SK-N-DZ (cell line): ENCODE data around the gene SMAGP.
"Not testable (repeated sequence)": the region's sequence is repeated elsewhere in the genome, so short reads cannot be mapped to it uniquely, and the experiment has no call there.

ENCODE experiments used
- DNase-seq: peaks from one replicate; pipeline ENCODE4 v3.0.0-alpha.2; 2015; ENCODE audit warnings: low spot score

SMAGP gene

DNA sequence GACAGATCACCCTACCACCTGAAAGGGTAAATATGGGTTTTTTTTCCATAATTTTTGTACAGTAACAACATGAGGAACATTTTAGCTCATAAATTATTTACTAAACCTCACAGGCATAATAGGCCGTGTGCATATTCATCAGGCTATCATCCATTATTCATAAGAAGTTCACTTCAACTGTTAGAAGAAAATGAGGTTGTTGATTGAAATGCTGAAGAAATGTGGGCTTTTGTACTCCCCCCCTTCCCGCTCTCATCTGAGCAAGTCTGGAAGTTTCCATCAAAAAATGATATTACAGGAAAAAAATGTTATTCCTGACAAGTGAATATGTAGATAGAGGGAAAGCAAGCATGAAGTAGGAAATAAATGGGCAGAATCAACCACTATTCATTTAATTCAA, 44.4 kb downstream of the SMAGP start:
- no peak for DNase-seq

DNA sequence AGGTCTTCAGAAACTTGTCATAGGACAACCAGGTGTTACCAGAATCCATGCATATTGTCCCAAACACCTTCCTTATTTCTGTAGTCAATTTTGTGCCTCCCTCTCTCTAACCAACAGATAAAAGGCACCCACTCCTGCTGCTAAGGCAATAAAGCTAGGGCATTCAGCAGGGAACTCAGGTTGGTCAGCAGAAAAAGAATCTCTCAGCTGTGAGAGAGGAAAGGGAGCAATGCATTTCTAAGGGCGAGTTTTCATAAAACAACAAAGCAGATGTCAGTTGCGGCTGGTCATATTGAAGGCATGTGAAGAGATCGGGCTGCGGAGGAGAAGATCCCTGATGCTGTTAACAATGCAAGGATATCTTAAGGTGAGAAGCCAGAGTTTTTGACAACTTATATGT, 45.0 kb downstream of the SMAGP start:
- DNase-seq, result no peak

DNA sequence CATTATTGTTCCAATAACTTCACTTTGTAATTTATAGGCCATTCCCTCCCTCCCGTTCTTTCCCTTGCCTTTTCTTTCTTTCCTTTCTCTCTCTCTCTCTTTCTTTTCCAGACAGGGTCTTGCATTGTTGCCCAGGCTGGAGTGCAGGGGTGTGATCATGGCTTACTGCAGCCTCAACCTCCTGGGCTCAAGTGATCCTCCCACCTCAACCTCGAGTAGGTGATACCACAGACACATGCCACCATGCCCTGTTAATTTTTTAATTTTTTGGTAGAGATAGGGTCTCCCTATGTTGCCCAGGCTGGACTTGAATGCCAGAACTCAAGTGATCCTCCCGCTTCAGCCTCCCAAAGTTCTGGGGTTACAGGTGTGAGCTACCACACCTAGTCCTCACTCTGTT, 45.6 kb downstream of the SMAGP start:
- DNase-seq, result no peak

DNA sequence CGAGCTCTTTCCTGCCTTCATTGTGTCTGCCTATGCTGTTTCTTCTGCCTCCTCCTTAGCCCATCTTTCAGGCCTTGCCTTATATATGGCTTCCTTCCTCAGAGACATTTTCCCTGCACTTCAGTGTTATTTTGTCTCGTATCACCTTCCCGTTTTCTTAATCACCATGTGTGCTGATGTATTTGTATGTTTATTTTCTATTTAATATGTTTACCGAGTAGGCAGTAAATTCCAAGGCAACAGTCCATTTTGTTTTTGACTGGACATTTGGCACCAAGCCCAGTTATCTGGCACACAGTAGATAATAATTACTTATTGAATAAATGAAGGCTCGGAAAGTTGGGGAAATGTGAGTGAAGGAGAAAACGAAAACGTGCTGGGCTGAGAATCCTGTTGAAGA, 47.8 kb downstream of the SMAGP start:
- DNase-seq, result no peak

DNA sequence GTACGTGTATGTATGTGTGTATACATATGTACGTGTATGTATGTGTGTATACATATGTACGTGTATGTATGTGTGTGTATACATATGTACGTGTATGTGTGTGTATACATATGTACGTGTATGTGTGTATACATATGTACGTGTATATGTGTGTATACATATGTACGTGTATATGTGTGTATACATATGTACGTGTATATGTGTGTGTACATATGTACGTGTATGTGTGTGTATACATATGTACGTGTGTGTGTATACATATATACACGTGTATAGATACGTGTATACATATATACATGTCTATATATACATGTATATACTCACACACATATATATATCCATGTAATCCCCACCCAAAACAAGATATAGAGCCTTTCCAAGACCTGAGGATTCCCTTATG, 50.4 kb downstream of the SMAGP start:
- not testable (repeated sequence) for DNase-seq

DNA sequence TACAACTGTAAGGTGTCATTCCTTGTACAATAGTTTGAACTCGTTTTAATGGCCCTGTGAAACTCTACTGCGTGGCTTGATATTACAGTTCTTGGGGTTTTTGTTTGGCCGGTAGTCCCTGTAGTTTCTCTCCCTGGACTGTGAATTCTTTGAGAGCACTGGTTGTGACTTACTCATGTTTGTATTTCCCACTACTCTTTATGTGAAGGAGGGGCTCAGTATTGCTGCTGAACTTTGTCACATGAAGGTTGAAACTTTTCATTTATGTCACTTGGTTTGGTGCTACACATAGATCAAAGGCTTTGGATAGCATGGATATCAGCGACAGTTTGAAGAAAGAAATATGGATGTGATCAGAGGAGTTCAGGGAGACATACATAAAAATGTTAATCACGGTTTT, 50.9 kb downstream of the SMAGP start:
- DNase-seq, result no peak

DNA sequence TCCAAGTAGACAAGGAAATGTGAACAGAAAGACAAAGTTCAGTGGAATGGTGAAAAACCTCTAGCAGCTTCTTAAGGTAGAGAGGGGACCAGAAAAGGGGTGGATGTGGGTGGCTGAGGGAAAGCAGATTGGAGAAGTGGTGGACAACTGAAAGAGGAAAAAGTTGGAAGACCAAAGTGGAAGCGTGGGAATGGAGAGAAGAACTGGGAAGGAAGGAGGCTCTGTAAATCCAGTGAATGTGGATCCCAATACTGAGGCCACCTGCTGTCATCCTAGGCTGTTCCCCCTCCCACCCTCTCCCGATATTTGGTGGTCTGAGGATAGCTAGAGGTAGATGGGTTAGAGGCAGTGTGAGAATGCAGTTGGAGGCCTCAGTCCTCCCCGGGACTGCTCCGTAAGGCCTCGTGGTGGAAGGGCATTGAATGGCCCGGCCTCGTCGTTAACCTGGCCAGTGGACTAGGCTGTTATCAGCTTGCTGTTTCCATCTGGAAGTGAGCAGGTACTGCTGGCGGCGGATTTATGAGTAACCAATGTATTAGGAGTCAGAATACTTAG, 51.5 kb downstream of the SMAGP start:
- peak; percentile 55 for DNase-seq

DNA sequence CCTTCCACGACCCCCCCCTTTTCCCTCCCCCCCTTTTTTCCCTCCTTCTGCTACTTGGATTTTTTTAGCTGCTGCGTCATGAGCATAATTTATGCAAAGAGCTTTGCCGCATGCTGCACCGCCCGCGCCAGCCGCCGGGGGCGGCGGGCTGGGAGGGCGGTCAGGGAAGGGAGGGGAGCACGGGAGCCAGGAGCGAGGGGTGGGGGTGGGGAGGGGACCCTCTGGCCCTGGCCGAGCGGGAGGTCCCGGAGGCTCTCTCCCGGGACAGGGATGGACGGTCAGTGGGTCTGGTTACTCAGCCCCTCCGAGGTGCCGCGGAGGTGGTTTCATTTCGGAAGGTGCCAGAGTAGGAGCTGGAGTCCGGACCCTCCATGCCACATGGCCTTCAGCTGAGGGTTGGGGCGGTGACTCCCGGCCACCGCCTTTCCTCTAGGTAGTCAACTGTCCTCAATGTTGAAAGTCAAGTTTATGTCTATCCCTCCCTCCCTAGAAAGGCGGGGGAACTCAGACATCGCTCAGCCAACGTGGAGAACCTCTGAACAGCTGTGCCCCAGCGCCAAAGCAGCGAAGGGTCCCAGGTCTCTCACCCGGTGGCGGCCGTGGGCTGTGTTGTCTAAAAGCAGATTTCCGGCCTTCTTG, 52.1 kb downstream of the SMAGP start, which contains the start of gene POU6F1:
TSS of gene POU6F1 (minus strand) at position 95 of the 639 bp plus-strand sequence. CDS start 11,226 bp downstream, outside the sequence.
- peak; percentile 82 for DNase-seq

DNA sequence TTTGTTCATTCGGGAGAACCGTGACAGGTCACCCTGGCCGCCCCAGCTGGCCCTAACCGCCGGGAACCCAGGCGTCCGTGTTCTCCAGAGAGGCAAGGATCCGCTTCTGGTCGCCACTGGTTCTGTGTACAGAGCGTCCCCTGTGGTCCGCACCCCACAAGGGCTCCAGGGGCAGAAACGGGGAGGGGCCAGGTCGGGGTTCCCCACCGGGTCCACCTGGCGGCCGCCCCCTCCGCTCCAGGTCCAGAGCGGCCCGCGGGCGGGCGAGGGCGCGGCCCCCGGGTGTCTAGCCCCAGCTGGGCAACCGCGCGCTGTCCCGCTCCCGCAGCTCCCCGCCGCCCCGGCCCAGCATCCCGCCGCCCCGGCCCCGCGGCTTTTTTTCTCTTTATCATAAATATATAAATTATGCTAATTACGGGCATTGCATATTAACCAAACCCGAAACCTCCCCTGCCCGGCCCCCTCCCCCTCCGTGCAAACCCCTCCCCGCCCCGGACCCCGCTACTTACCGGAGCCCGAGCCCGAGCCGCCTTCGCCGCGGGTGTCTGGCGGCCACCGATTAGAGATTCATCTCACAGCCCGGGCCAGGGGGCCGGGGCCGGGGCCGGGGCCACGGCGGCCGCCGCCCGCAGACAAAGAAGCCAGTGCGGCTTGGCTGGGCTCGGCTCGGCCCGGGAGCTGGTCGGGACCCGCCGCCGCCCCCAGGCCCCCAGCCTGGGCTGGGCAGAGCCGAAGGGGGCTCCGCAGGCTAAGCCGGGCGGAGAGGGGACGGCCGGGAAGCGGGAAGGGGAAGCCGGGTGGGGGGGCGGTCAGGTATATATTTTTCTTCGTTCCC, 52.9 kb downstream of the SMAGP start:
- no peak for DNase-seq

DNA sequence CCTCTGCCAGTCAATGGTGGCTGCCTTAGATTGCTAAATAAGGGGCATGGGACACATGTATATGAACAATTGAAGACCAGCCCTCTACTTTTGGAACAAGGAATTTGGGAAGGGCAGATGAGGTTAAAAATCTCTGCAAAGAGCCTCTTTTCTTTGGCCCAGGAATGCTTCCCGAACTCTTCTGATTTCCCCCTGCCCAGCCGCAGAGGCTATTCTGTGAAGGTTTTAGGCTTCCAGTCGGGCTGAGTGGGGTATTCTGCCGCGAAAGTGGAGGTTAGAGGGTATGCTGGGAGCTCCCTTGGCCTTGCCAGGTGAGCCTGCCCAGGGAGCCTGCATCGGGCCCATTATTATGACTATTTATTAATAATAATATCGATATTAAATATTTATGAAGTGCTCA, 53.6 kb downstream of the SMAGP start:
- no peak for DNase-seq

DNA sequence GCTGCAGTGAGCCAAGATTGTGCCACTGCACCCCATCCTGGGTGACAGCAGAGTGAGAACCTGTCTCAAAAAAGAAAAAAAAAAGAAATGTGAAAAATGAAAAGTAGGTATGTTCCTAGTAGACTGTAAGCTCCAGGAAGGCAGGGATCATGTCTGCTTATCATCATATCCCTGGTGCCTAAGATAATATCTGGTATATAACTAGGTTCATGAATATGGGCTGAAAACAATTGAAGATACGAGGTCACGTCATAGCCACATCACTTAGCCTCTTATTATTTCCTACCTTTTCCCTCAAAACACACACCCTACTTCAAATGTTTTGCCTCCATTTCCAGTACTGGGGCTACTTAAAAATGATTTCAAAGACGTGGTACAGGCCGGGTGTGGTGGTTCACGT, 55.3 kb downstream of the SMAGP start:
- no peak for DNase-seq

DNA sequence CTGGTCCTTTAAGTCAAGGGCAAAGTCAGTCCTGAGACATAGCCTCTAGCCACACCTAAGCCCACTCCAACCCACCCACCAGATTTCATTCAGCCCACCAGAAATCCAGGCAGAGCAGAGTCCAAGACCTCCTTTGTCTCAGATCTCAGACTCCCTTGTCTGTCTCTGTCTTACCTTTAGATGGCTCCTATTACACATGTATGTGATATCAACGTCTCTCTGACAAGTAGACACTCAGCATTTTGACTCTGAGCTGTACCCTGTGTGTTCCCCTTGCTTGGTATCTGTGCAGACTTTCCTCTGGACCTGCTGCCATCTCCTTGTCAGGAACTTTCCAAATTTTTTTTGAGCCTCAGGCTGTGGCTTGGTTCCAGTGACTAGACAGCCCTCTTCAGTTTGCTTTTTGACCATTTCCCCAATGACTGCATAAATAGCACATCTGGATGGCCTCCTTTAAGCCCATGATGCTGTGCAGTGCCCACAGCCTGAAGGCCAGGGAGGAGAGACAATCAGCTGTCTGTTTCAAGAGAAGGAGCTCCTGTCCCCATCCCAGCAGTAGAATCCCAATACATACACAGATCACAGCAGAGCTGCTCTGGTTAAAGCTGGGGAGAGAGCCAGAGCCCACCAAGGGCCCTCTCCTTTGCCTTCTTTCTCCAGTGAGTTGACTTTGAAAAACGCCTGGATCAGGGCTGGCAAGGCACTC, 59.4 kb downstream of the SMAGP start:
- no peak for DNase-seq

DNA sequence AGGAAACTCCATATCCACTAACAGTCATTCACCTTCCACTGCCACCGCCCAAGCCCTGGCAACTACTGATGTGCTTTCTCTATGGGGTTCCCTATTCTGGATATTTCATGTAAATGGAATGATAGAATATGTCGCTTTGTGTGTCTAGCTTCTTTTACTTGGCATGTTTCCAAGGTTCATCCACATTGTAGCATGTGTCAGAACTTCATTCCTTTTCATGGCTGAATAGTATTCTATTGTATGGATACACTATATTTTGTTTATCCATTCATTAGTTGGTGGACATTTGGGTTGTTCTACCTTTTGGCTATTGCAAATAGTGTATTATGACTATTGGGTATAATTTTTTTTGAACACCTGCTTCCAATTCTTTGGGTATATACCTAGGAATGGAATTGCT, 61.0 kb downstream of the SMAGP start:
- DNase-seq, result no peak

DNA sequence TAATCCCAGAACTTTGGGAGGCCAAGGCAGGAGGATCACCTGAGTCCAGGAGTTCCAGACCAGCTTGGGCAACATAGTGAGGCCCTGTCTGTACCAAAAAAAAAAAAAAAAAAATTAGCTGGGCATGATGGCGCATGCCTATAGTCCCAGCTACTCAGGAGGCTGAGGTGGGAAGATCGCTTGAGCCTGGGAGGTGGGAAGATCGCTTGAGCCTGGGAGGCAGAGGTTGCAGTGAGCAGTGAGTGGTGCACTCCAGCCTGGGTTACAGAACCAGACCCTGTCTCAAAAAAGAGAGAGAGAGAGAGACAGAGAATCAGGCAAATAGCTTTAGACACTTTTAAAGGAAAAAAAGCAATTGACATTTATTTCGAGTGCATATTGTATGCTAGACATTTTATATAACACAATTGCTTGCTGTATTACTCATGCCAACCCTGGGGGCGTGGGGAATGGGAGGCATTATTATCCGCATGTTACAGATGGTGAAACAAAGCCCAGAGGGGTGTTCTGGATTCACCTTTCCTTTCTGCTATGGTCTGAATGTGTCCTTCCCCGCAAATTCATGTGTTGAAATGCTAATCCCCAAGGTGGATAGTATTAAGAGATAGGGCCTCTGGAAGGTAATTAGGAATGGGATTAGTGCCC, 62.1 kb downstream of the SMAGP start:
- no peak for DNase-seq

DNA sequence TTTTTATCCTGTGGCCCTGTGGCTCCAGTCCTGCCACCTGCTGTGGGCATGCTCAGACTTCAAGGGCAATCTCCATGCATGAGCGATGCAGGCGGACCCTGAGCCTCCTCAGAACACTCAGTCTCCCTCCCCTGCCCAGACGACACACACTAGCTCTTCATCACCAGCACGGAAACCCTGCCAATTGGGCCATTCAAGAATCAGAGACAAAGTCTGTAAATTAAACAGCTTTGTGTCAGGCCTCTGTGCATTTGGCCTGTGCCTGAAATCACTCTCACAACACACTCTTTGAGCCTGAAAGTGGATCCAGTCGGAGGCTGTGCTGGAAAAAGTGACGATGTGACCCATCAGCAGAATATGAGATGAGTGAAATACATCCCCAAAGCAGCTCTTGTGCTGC, 64.9 kb downstream of the SMAGP start:
- DNase-seq, result no peak

DNA sequence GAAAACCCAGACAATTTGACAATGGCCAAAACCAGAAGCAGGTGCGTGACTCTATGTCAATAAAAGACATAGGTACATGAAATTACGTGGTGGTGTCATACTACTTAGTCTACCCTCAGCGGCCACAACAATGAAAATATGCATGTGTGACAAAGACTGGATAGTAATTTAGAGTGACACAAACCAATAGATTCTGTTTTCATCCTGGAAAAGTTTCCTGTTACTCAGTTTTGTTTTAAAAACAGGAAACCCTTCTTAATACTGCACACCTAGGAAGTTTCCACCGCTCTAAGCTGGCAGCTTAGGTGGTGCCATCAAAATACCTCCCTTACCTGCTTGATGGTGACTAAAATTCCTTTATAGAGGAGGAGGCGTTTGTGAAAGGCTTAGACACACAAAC, 67.5 kb downstream of the SMAGP start:
- DNase-seq, result no peak

DNA sequence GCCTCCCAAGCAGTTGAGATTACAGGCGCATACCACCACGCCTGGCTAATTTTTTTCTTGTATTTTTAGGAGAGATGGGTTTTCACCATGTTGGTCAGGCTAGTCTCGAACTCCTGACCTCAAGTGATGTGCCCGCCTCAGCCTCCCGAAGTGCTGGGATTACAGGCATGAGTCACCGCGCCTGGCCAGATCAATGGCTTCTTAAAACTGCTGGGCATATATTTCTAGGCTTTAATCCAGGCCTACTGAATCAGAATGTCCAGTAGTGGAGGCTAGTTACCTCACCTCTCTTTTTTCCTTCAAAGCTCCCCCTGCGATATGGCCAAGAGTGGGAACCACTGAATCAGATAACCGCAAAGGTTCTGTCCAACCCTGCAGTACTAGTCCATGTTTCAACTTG, 69.4 kb downstream of the SMAGP start:
- DNase-seq, result no peak

DNA sequence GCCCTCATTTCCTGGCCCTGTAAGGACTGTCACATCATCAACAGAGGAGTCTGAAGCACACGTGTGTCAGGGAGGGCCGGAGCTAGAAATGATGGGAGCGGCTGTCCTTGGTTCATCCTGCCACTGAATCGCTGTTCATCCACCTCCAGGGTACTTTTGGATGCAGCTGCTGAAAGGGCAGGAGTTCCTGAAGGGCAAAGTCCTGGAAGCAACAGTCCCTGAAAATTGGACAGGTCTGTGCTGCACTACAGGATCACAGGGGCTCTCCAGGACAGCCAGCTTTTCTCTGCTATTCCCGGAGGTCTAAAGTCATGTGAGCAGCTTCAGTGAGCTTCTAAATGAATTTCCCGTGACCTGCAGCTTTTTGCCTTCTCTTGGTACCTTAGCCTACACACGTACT, 70.1 kb downstream of the SMAGP start:
- no peak for DNase-seq

DNA sequence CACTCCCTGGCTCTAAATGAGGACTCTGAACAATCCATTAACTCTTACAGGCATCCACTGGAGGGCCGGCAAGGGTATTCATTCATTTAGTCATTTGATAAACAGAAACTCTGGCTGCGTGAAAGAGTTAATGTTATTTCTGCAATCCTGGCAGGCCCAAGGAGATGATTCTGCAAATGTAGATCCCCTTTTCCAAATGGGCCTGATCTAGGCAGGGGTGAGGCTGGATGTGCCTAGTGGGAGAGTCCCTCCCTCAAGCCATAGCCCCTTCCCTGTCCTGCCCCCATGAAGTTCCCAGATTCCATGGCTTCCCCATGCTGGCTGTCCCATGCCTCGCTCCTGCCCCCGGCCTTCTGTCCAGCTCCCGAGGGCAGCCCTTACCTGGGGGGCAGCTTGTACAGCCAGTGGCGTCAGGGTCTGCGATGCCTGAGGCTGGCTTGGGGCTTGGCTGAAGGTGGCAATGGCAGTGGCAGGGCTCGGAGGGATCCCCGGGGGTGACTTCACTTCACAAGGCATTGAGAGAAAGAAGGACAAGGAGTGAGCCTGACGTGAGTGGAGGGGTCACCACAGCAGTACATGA, 70.8 kb downstream of the SMAGP start:
- no peak for DNase-seq

DNA sequence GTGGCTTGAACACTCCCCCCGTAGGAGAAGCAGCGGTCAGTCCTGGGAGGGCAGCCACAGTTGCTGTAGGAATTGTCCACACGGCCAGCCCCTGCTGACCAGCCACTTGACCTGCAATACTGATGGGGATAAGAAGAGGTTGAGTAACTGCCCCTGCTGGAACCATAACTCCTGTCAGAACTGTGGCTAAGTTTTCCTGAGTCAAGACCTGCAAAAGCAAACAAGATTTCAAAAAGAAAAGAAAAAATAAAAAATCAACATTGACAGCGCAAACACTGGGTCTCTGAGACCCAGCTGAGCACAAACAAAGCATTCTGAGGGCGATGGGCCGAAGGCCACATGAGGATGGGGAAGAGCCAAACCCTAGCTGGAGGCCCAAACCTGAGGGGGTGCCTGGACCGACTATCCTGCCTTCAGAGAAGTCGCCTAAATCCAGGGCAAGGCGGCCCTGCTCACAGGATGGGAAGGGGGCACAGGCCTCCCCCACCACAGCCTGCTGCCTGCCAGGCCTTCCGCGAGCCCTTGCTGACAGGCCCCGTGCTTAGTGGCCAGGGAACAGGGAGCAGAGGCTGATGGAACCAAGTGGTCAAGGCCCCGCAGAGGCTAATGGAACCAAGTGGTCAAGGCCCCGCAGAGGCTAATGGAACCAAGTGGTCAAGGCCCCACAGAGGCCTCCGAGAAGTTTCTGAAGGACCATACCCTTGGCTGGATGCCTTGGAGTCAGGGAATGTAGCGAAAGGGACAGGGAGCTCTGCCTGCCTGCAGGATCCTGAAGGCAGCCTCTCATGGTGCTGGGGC, 71.4 kb downstream of the SMAGP start:
- no peak for DNase-seq
